SK-N-SH treated with all-trans-retinoic acid at 6 μM for 48 hours (cell line): Measurements from ENCODE around the gene XAB2.
A peak's percentile ranks its signal among the peaks of the same experiment; 100 is the strongest.

Experiments
- ATAC-seq: fragments of 200-7000 bp; cut with Tn5 transposase; 3 replicates; pipeline ENCODE4 v1.9.1; 2020; ENCODE audit warnings: mild to moderate bottlenecking, moderate library complexity
- ARNTL ChIP-seq: fragments of 450-650 bp; formaldehyde crosslinking; IDR thresholded peaks from 2 replicates; pipeline ENCODE4 v1.5.0; 2020; ENCODE audit warnings: low read depth, mild to moderate bottlenecking, moderate library complexity, borderline replicate concordance
- BACH2 ChIP-seq: fragments of 250-450 bp; sonication (Bioruptor Pico); IDR thresholded peaks from 2 replicates; pipeline ENCODE4 v1.9.0; 2021; ENCODE audit warnings: mild to moderate bottlenecking, borderline replicate concordance
- CSDC2 ChIP-seq: fragments of 250-450 bp; sonication (Bioruptor Pico); IDR thresholded peaks from 2 replicates; pipeline ENCODE4 v1.5.0; 2020; ENCODE audit warnings: mild to moderate bottlenecking, moderate library complexity
- ESRRG ChIP-seq: fragments of 250-450 bp; sonication (Bioruptor Pico); IDR thresholded peaks from 2 replicates; pipeline ENCODE4 v1.6.1; 2021; ENCODE audit warnings: mild to moderate bottlenecking
- ISL1 ChIP-seq: fragments of 250-450 bp; sonication (Bioruptor Pico); IDR thresholded peaks from 2 replicates; pipeline ENCODE4 v2.1.2; 2022; ENCODE audit warnings: mild to moderate bottlenecking, moderate library complexity
- OSR1 ChIP-seq: fragments of 250-450 bp; sonication (Bioruptor Pico); IDR thresholded peaks from 2 replicates; pipeline ENCODE4 v1.8.0; 2022; ENCODE audit warnings: moderate library complexity, mild to moderate bottlenecking, inconsistent platforms
- PATZ1 ChIP-seq: fragments of 250-450 bp; sonication (Bioruptor Pico); IDR thresholded peaks from 2 replicates; pipeline ENCODE4 v1.8.0; 2020; ENCODE audit warnings: mild to moderate bottlenecking, moderate library complexity, borderline replicate concordance
- POU6F1 ChIP-seq: fragments of 250-450 bp; sonication (Bioruptor Pico); IDR thresholded peaks from 2 replicates; pipeline ENCODE4 v1.8.0; 2021; ENCODE audit warnings: low read depth, mild to moderate bottlenecking, moderate library complexity, borderline replicate concordance
- PPARA ChIP-seq: fragments of 250-450 bp; sonication (Bioruptor Pico); IDR thresholded peaks from 2 replicates; pipeline ENCODE4 v1.5.0; 2020; ENCODE audit warnings: mild to moderate bottlenecking, borderline replicate concordance
- RARB ChIP-seq: fragments of 250-450 bp; sonication (Bioruptor Pico); IDR thresholded peaks from 2 replicates; pipeline ENCODE4 v1.8.0; 2021; ENCODE audit warnings: mild to moderate bottlenecking, moderate library complexity
- SNAI2 ChIP-seq: fragments of 250-450 bp; sonication (Bioruptor Pico); IDR thresholded peaks from 2 replicates; pipeline ENCODE4 v1.5.0; 2020; ENCODE audit warnings: mild to moderate bottlenecking, moderate library complexity
- TCF4 ChIP-seq: fragments of 250-450 bp; sonication (Bioruptor Pico); IDR thresholded peaks from 2 replicates; pipeline ENCODE4 v1.8.0; 2021; ENCODE audit warnings: mild to moderate bottlenecking, moderate library complexity, borderline replicate concordance
- TOX ChIP-seq: fragments of 250-450 bp; sonication (Bioruptor Pico); IDR thresholded peaks from 2 replicates; pipeline ENCODE4 v1.8.0; 2021; ENCODE audit warnings: mild to moderate bottlenecking, moderate library complexity, borderline replicate concordance
- TSHZ2 ChIP-seq: fragments of 250-450 bp; sonication (Bioruptor Pico); IDR thresholded peaks from 2 replicates; pipeline ENCODE4 v1.5.0; 2020; ENCODE audit warnings: mild to moderate bottlenecking, moderate library complexity
- ZC3H10 ChIP-seq: fragments of 250-450 bp; sonication (Bioruptor Pico); IDR thresholded peaks from 2 replicates; pipeline ENCODE4 v1.5.1; 2021; ENCODE audit warnings: mild to moderate bottlenecking, moderate library complexity
- ZFP3 ChIP-seq: fragments of 250-450 bp; sonication (Bioruptor Pico); IDR thresholded peaks from 2 replicates; pipeline ENCODE4 v1.5.0; 2020; ENCODE audit warnings: mild to moderate bottlenecking, moderate library complexity
- ZFP30 ChIP-seq: fragments of 450-650 bp; formaldehyde crosslinking; IDR thresholded peaks from 2 replicates; pipeline ENCODE4 v1.5.0; 2022; ENCODE audit warnings: mild to moderate bottlenecking, moderate library complexity
- ZNF565 ChIP-seq: fragments of 450-650 bp; formaldehyde crosslinking; conservative IDR thresholded peaks from 2 replicates; pipeline ENCODE4 v1.5.0; 2020; ENCODE audit warnings: low read depth, mild to moderate bottlenecking, moderate library complexity
- ZNF70 ChIP-seq: fragments of 450-650 bp; formaldehyde crosslinking; IDR thresholded peaks from 2 replicates; pipeline ENCODE4 v1.5.0; 2020; ENCODE audit warnings: mild to moderate bottlenecking, moderate library complexity
- ZNF8 ChIP-seq: fragments of 450-650 bp; formaldehyde crosslinking; IDR thresholded peaks from 2 replicates; pipeline ENCODE4 v1.5.0; 2020; ENCODE audit warnings: mild to moderate bottlenecking, moderate library complexity
- TF ChIP-seq, protein P1 (sequence below): fragments of 250-450 bp; sonication (Bioruptor Pico); IDR thresholded peaks from 2 replicates; pipeline ENCODE4 v1.5.1; 2020; ENCODE audit warnings: low read depth, mild to moderate bottlenecking, moderate library complexity
- TF ChIP-seq, protein P2 (sequence below): fragments of 250-450 bp; sonication (Bioruptor Pico); IDR thresholded peaks from 2 replicates; pipeline ENCODE4 v1.5.1; 2021; ENCODE audit warnings: mild to moderate bottlenecking, moderate library complexity

The XAB2 gene

DNA sequence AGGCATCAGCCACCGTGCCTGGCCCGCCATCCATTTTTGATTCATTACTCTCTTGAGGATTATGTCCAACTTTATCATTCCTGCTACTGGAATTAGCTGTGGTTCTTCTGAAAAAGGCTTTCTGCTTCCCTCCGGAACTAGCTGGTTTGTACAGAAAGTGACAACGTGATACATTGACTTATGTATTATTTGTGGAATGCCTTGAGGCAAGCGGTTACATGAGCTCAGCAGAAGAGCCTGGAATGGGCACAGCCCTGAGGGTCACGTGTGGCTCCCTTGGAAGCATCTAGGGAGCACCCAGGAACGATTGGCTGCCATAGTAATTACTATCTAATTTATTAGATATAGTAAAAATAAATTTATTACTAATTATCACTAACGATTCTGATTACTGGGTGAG lies 25.1 kb upstream of the XAB2 start:
- TF ChIP-seq ZNF8 = no peak
- no peak for TF ChIP-seq ZC3H10
- no peak for TF ChIP-seq POU6F1
- no peak for TF ChIP-seq ZFP30
- TF ChIP-seq, protein P1, sequence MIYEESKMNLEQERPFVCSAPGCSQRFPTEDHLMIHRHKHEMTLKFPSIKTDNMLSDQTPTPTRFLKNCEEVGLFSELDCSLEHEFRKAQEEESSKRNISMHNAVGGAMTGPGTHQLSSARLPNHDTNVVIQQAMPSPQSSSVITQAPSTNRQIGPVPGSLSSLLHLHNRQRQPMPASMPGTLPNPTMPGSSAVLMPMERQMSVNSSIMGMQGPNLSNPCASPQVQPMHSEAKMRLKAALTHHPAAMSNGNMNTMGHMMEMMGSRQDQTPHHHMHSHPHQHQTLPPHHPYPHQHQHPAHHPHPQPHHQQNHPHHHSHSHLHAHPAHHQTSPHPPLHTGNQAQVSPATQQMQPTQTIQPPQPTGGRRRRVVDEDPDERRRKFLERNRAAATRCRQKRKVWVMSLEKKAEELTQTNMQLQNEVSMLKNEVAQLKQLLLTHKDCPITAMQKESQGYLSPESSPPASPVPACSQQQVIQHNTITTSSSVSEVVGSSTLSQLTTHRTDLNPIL (CRISPR knock-in tag) = no peak
- TF ChIP-seq PATZ1 = no peak
- no peak for TF ChIP-seq ZNF70 (CRISPR knock-in tag)
- TF ChIP-seq TOX (CRISPR knock-in tag) = no peak
- no peak for TF ChIP-seq RARB (CRISPR knock-in tag)
- TF ChIP-seq, protein P2, sequence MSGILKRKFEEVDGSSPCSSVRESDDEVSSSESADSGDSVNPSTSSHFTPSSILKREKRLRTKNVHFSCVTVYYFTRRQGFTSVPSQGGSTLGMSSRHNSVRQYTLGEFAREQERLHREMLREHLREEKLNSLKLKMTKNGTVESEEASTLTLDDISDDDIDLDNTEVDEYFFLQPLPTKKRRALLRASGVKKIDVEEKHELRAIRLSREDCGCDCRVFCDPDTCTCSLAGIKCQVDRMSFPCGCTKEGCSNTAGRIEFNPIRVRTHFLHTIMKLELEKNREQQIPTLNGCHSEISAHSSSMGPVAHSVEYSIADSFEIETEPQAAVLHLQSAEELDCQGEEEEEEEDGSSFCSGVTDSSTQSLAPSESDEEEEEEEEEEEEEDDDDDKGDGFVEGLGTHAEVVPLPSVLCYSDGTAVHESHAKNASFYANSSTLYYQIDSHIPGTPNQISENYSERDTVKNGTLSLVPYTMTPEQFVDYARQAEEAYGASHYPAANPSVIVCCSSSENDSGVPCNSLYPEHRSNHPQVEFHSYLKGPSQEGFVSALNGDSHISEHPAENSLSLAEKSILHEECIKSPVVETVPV (CRISPR knock-in tag) = no peak
- no peak for TF ChIP-seq ESRRG (CRISPR knock-in tag)
- TF ChIP-seq BACH2 (CRISPR knock-in tag) = no peak
- no peak for TF ChIP-seq PPARA
- no peak for TF ChIP-seq SNAI2 (CRISPR knock-in tag)
- no peak for TF ChIP-seq ARNTL (CRISPR knock-in tag)
- no peak for TF ChIP-seq TCF4 (CRISPR knock-in tag)
- no peak for TF ChIP-seq CSDC2 (CRISPR knock-in tag)
- ATAC-seq = no peak

GRCh38 chr19:7652061-7652641 lies 22.8 kb upstream of the XAB2 start:
- ATAC-seq = peak; percentile 78
- TF ChIP-seq TSHZ2 (CRISPR knock-in tag) (no peak), ISL1 (CRISPR knock-in tag) (no peak), SNAI2 (CRISPR knock-in tag) (no peak), ZNF70 (CRISPR knock-in tag) (no peak), ZNF565 (no peak), OSR1 (CRISPR knock-in tag) (no peak), ZFP30 (no peak), POU6F1 (no peak), ESRRG (CRISPR knock-in tag) (no peak), TCF4 (CRISPR knock-in tag) (no peak), TOX (CRISPR knock-in tag) (no peak), ZFP3 (no peak), PPARA (no peak), RARB (CRISPR knock-in tag) (no peak)
- TF ChIP-seq, protein P1 (CRISPR knock-in tag) = no peak
